GM19193 (cell line): ENCODE measurements around the gene PSD.

ENCODE experiments used
- POLR2A ChIP-seq: IDR thresholded peaks from 4 replicates; pipeline ENCODE4 v1.6.1; 2011; ENCODE audit not compliant: insufficient read depth, insufficient read length; ENCODE audit errors: extremely low read depth

The PSD gene

DNA sequence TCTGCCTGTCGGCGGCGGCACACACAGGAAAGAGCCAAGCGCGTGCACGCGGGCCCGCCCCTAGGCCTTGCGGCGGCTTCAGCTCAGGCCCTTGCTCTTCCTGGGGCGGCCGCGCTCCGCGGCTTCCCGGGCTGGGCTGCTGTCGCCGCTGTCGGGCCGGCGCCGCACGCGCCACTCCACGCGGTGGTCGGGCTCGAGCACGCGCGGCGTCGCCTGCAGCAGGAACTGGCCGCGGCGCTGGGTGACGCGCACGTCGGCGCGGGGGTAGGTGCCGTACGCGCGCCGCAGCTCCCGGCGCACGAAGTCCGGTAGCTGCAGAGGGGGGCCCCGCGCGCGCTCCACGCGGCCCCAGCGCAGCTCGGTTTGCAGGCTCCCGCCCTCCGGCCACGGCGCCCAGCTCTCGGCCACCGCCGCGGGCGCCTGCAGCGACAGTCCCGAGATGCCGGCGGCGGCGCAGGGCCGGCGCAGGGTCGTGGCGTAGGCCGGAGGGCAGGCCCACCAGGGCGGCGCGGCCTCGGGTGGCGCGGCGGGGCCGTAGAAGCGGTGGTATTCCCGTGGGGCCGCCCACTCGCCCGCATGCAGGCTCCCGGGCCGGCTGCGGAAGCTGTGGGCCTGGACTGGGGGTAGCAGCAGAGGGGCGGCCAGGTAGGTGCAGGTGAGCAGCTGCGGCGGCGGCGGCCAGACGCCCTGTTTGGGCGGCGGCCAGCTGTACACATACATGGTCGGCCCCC, 32.0 kb upstream of the PSD start:
- peak; percentile 76 for TF ChIP-seq POLR2A

DNA sequence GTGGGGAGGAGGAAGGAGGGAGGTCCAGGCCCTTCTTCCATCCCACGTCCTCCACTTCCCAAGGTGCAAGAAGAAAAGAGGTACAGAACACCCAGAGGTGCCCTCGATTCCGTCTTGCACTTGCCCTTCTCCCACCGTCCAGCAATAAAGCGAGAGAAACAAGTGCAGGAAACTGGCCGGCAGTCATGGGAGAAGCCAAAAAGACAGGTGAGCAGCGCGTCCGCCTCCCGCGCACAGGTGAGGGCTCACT, 31.5 kb upstream of the PSD start:
- TF ChIP-seq POLR2A = no peak

DNA sequence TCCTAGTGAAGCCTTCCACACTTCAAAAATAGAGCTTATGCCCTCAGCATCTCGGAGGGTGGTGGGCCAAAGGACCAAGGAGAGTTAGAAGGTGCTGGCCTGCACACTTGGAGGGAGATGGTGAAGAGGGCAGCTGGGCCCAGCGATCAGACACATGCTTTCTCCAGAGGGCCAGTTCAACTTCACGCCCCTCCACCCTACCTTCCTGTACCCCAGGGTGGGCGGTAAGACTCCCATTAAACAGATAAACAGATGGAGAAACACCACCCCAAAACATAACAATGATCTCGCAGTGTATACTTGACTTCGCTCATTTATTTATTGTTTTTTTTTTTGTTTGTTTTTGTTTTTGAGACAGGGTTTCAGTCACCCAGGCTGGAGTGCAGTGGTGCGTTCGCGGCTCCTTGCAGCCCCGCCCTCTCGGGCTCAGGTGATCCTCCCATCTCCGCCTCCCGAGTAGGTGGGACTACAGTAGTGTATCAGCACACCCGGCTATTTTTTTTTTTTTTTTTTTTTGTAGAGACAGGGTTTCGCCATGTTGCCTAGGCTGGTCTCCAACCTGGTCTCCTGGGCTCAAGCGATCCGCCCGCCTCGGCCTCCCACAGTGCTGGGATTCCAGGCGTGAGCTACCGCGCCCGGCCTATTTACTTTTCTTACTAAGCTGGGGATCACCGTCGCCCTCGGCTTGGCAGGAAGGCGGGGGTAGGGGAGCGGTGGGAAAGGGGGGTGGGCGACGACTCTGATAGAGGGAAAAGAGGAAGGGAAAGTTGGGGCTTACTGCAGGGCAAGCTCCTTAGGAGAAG, 30.9 kb upstream of the PSD start:
- TF ChIP-seq POLR2A = no peak

DNA sequence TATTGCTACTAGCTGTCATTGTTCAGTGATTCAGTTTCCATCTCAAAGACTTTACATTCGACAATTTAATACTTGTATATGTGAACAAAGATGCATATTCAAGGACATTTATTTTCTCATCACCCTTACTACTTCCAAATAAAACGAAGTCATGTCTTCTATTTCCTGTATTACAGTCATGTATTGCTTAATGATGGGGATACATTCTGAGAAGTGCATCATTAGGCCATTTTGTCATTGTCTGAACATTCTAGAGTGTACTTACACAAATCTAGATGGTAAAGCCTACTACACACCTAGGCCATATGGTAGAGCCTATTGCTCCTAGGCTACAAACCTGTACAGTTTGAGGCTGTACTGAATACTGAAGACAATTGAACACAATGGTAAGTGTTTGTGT, 26.3 kb upstream of the PSD start:
- TF ChIP-seq POLR2A = no peak

DNA sequence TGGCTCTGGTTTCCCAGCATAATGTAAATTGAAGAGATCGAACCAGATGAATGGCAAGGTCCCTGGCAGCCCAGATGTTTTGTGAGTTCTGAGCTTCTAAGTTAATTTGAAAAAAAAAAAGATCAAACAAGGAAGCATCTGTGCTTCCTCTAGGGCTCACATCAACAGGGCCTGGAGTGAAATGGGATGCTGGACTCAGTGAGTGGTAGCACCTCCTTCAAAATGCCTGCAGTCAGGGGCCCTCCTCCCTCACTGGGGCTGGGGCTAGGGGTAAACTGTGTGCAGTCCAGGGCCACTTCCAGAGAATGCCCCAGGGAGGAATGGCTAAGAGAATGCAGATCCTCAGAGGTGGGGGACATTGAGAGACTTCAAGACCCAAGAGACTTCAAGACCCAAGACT, 19.8 kb upstream of the PSD start:
- no peak for TF ChIP-seq POLR2A

DNA sequence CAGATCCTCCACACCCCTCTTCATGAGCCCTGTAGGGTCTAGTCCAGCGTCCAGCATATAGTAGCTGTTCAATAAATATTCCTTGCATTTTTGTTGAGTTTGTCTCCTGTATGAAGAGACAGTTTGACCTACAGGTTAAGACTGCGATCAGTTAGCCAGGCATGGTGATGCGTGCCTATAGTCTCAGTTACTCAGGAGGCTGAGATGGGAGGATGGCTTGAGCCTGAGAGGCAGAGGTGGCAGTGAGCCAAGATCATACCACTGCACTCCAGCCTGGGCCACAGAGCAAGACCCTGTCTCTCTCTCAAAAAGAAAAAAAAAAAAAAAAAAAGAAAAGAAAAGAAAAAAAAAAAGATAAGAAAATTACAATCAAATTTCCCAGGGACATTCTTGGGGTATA, 18.9 kb upstream of the PSD start:
- TF ChIP-seq POLR2A = no peak

DNA sequence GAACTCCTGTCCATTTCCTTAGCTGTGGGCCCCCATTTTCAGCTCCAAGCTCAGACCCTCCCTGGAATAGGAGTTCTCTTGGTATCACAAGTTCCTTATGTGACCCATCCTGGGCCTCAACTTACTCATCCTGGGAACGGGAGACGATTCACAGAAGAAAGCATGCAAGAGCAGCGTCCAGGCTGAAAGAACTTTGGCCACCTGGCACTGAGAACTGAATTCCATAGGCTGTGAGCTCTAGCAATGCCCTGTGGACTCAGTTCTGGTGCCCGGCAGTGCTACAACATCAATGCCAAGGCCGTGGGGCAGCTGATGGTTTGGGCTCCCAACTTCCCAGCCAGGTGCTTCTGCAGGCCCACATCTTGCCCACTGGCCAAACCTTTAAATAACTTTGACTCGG, 17.7 kb upstream of the PSD start:
- TF ChIP-seq POLR2A = no peak

DNA sequence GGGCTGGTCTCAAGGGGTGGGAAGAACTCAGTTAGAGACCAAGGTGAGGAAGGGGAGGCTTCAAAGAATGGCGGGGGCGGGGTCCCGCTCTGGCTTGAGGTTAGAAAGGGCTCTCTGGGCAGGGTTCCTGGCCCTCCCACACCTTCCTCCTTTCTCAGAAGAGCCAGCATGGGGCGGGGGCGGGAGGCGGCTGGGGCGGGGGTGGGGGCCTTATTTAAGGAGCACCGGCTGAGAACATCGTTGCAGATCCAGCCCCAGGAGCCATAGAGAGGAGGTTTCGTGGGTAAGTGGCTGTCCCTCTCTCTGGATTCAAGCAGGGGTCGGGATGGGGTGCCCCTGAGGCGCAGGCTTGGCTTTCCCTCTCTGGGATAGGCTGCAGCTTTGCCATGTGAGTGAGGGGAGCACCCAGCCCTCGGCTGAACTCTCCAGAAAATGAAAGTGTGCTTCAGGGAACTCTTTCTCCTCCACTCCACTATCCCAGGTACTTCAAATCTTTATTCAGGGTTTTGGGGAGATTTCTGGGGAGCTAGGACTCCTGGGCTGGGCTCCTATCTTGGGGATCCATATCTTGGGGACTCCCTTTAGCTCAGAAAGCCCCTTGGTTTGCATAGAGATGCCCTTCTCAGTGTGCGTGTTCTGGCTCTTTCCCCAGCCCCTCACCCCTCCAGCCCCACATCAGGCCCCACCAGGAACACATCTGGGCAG, 17.1 kb upstream of the PSD start:
- peak; percentile 54 for TF ChIP-seq POLR2A

DNA sequence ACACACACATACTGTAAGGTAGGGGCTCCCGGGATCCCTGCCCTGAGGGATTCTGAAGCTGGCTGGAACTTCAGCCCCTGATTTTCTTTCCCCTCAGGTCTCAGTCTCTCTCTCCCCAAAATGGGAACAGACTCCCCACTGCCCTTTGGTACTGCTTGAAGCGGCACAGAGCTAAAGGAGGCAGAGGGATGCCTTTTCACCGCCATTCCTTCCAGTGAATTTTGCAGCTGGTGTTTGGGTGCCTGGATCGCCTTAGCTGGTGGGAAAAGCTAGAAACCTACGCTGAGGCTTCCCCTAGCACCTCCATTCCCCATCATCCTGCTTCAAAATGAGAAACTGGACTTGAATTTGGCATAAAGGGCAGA, 16.5 kb upstream of the PSD start:
- no peak for TF ChIP-seq POLR2A

DNA sequence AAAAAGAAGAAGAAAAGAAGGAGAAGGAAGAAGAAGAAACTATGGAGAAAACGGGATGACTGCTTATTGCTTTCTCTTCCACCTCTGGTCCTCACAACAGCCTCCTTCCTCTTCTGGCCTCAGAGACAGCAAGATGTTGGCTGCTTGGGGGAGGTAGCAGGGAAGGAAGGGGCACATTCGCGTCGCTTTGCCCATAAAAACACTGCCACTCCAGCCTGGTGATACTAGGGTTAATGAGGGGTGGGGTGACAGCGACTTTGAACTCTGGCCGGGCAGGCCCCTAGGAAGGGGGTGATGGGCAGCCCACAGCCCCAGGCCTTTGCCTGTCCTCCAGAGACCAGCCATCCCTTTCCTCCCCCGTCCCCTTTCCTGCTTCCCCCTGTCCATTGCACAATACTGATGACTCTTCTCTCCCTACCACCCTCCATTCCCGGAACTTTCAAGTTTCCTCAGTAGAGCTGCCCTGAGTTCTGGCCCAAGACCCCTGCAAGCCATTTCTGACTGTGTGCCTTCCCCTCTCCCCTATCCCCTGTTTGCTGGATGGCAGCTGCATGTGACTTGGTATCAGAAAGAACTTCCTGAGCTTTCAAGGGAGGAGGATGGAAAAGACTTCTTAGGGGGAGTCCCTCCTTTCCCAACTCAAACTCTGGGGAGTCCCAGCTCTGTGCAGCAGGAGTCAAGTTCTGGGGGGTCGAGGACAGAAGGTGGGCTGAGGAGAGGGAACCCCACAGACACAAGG, 16.0 kb upstream of the PSD start:
- no peak for TF ChIP-seq POLR2A

DNA sequence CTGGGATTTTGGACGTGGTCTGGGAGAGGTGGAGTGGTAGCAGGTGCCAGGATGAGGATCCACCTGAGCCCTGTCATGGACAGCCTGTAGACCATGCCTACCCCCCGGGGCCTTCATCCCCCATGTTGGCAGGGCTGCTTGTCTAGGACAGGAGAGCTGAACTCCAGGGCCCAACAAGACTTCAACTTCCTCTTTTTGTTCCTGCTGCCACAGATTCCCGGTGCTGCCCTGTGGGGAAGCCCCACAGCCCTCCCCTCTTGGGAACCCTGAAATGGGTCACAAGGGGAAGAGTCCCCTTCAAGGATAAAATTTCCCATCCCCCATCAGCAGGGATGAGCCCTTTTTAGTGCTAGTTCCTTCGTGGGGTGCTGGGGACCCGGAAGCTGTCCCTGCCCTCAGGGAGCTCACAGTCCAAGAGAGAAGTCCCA, 15.0 kb upstream of the PSD start:
- no peak for TF ChIP-seq POLR2A

DNA sequence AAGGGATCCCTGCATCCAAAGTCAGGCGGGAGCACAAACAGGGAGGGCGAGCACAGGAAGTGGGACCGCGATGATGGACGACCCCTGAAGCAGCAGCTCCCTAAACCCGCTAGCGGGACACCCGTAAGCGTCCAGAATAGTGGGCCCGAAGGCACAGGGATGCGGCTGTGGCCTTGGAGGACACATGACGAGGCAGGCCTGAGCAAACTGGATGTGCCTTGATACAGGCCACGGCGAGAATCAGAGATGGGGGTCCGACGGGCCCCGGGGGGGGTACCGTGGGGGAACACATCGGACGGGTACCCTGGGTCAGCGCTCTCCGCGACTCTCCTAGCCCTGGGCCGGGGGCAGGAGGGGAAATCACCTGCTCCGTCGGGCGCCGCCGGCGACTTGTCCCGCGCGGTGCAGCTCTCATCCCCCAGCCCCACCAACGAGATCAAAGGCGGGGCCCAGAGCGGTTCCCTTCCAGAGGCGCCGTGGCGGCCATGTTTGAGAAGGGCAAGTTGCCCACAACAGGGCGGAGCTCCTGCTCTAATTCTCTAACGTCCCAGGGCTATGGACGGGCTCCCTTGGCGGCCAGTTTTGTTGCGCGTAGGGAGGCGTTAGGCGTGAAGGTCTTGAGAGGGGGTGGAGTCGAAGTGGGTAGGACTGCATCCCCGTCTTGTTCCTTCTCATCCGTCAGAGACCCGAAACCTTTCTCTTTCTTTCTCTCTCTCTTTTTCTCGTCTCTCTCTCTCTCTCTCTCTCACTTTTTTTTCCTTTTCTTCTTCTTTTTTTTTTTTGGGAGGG, 13.8 kb upstream of the PSD start, which contains the start of gene CUEDC2:
CUEDC2 (minus strand) TSS at position 413 of the 789 bp plus-strand sequence. CDS start 7,386 bp downstream, outside the sequence.
- TF ChIP-seq POLR2A = peak; percentile 74

DNA sequence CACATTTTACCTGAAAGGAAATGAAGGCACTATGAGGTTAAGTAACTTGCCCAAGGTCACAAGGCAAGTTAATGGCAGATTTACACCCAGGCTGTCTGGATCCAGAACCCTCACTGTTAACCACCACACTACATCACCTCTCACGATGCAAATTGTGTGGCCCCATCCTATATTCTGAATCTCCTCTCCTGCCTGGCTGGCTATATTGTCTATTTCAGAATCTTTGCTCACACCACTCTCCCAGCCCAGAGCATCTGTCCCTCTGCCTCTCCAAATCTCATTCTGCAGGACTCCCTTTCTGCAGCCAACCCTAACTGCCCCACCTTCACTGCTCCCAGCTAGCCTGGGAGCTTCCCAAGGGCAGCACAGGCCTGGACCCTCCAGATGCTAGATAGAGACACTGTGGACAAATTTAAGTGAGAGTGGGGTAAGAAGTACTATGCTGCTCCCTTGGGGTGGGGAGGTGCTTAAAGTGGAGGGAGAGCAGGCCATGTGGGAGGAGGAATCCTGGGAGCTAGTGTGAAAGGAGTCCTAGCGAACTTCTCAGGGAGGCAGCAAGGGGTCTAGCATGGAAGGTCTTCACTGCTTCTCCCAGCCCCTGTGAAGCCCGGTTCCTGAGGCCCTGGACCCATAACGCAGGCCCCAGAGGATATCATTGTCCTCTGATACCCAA, 13.0 kb upstream of the PSD start:
- TF ChIP-seq POLR2A = no peak

DNA sequence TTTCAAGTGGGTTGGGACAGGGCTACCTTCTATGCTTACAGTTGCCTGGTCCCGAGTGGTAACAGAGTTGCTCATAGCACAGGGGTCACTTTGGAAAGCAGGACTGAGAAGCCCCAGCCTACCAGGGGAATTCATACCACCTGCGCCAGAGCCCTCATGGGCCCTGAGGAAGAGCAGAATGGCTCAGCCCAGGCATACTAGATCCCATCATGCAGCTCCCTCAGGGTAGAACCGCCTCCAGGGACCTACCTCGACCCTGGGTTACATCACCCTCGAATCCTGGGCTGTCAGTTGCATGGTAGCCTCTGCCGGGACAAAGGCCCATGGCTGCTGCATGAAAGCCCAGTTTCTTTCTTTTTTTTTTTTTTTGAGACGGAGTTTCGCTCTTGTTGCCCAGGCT, 10.9 kb upstream of the PSD start:
- no peak for TF ChIP-seq POLR2A
